K562 (cell line): ENCODE data around the gene TSEN34. TPM values are rescaled to one million over a fixed set of nuclear protein-coding genes. Genes with fewer than 3 reads are reported as not detected.

Experiments
- ATAC-seq: fragments of 200-7000 bp; cut with Tn5 transposase; 3 replicates; pipeline ENCODE4 v1.9.1; 2020; ENCODE audit warnings: moderate library complexity
- BruUV-seq: library from RNA; stranded (reverse); fragments of 400-500 nt; replicated peaks from 2 replicates; lab custom pipeline; 2021; lab: Mats Ljungman, UMichigan
- CTCF ChIA-PET: fragments of 300-600 bp; formaldehyde crosslinking; extraction: SDS; loops from one replicate; lab custom pipeline; 2021; ENCODE audit warnings: low intra/inter-chr PET ratio; lab: Yijun Ruan, JAX
- POLR2A ChIA-PET: fragments of 300-600, 350-650 bp; sonication (Branson Sonifier 250); formaldehyde crosslinking; extraction: SDS; loops from one replicate; lab custom pipeline; 2021; ENCODE audit warnings: antibody characterized with exemption, inconsistent platforms; lab: Yijun Ruan, JAX
- DNase-seq, 4 experiments: peaks; one replicate each; pipeline versions ENCODE4 v3.0.0 to v3.0.0-alpha.2; 2011 to 2018; ENCODE audit warnings: low spot score in 3 of 4, mixed read lengths in 3 of 4; ENCODE audit errors: extremely low read depth in 1 of 4
- FAIRE-seq: peaks from 2 replicates; lab custom pipeline; 2011; peaks lifted over from hg19 to GRCh38; lab: Jason Lieb, UNC
- H2AFZ ChIP-seq: 2 replicates; pipeline ENCODE4 v1.6.0; 2011; ENCODE audit warnings: low read depth, low read length, control low read depth, inconsistent platforms
- H3K27ac ChIP-seq: fragments of 200-600 bp; 3 replicates; pipeline ENCODE4 v1.8.0; 2011; ENCODE audit warnings: low read depth, mild to moderate bottlenecking, control low read depth, inconsistent platforms, low read length, moderate library complexity, mixed read lengths; ENCODE audit errors: extremely low read depth
- H3K27me3 ChIP-seq, 2 experiments: fragments of 300-600 bp in 1 of 2; 2 replicates in 1 of 2; 3 replicates in 1 of 2; pipeline versions ENCODE4 v1.6.0 to v1.8.0; 2011; ENCODE audit warnings: inconsistent platforms in 2 of 2, low read length in 2 of 2, mild to moderate bottlenecking in 1 of 2, mixed read lengths in 1 of 2, moderate library complexity in 1 of 2; ENCODE audit not compliant: control insufficient read depth in 2 of 2, insufficient read depth in 2 of 2
- H3K36me3 ChIP-seq: fragments of 300-600 bp; 3 replicates; pipeline ENCODE4 v1.8.0; 2011; ENCODE audit warnings: mild to moderate bottlenecking, low read length, inconsistent platforms; ENCODE audit not compliant: control insufficient read depth, insufficient read depth
- H3K4me1 ChIP-seq, 2 experiments: fragments of 200-600 bp in 1 of 2; replicated peaks in 1 of 2; 2 replicates in 1 of 2; 3 replicates in 1 of 2; pipeline versions ENCODE4 v1.5.1 to v1.8.0; 2011; ENCODE audit warnings: inconsistent platforms in 2 of 2, low read length in 2 of 2, mild to moderate bottlenecking in 1 of 2, mixed read lengths in 1 of 2, moderate library complexity in 1 of 2; ENCODE audit not compliant: control insufficient read depth in 2 of 2, insufficient read depth in 2 of 2
- H3K4me2 ChIP-seq: 2 replicates; pipeline ENCODE4 v1.6.1; 2011; ENCODE audit warnings: low read length, control low read depth, inconsistent platforms, mixed read lengths; ENCODE audit not compliant: insufficient read depth
- H3K4me3 ChIP-seq: fragments of 200-600 bp; sonication (generic), shearing (Covaris generic); 2 replicates; pipeline ENCODE4 v1.5.1; 2016; ENCODE audit warnings: control low read depth, inconsistent platforms
- H3K79me2 ChIP-seq: fragments of 200-600 bp; 3 replicates; pipeline ENCODE4 v1.8.0; 2011; ENCODE audit warnings: low read length, inconsistent platforms; ENCODE audit not compliant: control insufficient read depth, insufficient read depth
- H3K9ac ChIP-seq, 2 experiments: 2 replicates each; pipeline versions ENCODE4 v1.6.0 to v1.6.1; 2011; ENCODE audit warnings: low read depth in 2 of 2, low read length in 2 of 2, control low read depth in 1 of 2, inconsistent platforms in 1 of 2, mild to moderate bottlenecking in 1 of 2, mixed read lengths in 1 of 2; ENCODE audit not compliant: insufficient read depth in 1 of 2
- H3K9me1 ChIP-seq: one replicate; pipeline ENCODE4 v1.6.0; 2011; ENCODE audit warnings: inconsistent platforms, mild to moderate bottlenecking, low read length, moderate library complexity; ENCODE audit not compliant: control insufficient read depth, insufficient read depth
- H3K9me3 ChIP-seq: replicated peaks from 2 replicates; pipeline ENCODE4 v1.5.1; 2011; ENCODE audit warnings: low read depth, low read length, inconsistent platforms; ENCODE audit not compliant: control insufficient read depth, insufficient read depth
- H4K20me1 ChIP-seq: replicated peaks from 2 replicates; pipeline ENCODE4 v1.6.1; 2011; ENCODE audit warnings: low read length, inconsistent platforms, mixed read lengths; ENCODE audit not compliant: control insufficient read depth, insufficient read depth
- CXXC5 ChIP-seq: fragments of 250-450 bp; sonication (Bioruptor Pico); IDR thresholded peaks from 2 replicates; pipeline ENCODE4 v1.8.0; 2022; ENCODE audit warnings: inconsistent platforms, mild to moderate bottlenecking, moderate library complexity
- FOXO4 ChIP-seq: fragments of 450-650 bp; formaldehyde crosslinking; IDR thresholded peaks from 2 replicates; pipeline ENCODE4 v1.4.0; 2020; ENCODE audit warnings: mild to moderate bottlenecking, moderate library complexity
- HOXB6 ChIP-seq: fragments of 250-450 bp; sonication (Bioruptor Pico); IDR thresholded peaks from 2 replicates; pipeline ENCODE4 v1.5.1; 2022; ENCODE audit warnings: mild to moderate bottlenecking, borderline replicate concordance
- KHSRP ChIP-seq: fragments of 450-650 bp; IDR thresholded peaks from 2 replicates; pipeline ENCODE4 v1.6.1; 2017
- POLR2A ChIP-seq: fragments of 450-650 bp; conservative IDR thresholded peaks from 2 replicates; pipeline ENCODE4 v1.6.1; 2016
- POLR2G ChIP-seq: fragments of 200-400 bp; formaldehyde crosslinking; IDR thresholded peaks from 2 replicates; pipeline ENCODE4 v1.6.1; 2017; ENCODE audit warnings: low read depth, mild to moderate bottlenecking, antibody characterized with exemption, low read length, moderate library complexity
- XRCC5 ChIP-seq: fragments of 200-400 bp; formaldehyde crosslinking; IDR thresholded peaks from 2 replicates; pipeline ENCODE4 v1.6.1; 2017; ENCODE audit warnings: low read depth, mild to moderate bottlenecking, low read length
- ZNF699 ChIP-seq: fragments of 250-450 bp; sonication (Bioruptor Pico); IDR thresholded peaks from 2 replicates; pipeline ENCODE4 v1.8.0; 2021; ENCODE audit warnings: mild to moderate bottlenecking, moderate library complexity; ENCODE audit not compliant: insufficient replicate concordance
- WGBS: fragments of 100-300 bp; shearing (Covaris generic); methylation state at CpG from one replicate; pipeline ENCODE4 v1.1.6; 2016; ENCODE audit warnings: low coverage, mixed read lengths; ENCODE audit not compliant: insufficient coverage; ENCODE audit errors: missing lambda C conversion rate; 5-methylcytosine and 5-hydroxymethylcytosine counted together
- in situ Hi-C: fragments of 300-500 bp; cut with MboI; formaldehyde crosslinking; loops from 4 replicates; pipeline ENCODE4 v1.15.0; 2018; ENCODE audit warnings: inconsistent platforms, mixed read lengths
- intact Hi-C: fragments of 100-400 bp; cut with micrococcal nuclease; formaldehyde crosslinking; loops from 2 replicates; pipeline ENCODE4 v1.14.2; 2022
- polyA plus RNA-seq, 8 experiments: library from polyadenylated mRNA; depleted of rRNA in 4 of 8; stranded (reverse) in 5 of 8; unstranded in 3 of 8; fragments of >200 nt; fragmentation: Nextera tagmentation in 2 of 8; fragmentation: Illumina TruSeq in 1 of 8; extraction: Ambion mirVana in 2 of 8; extraction: Trizol in 1 of 8; gene quantifications; 2 replicates each; pipeline versions ENCODE4 v1.2.1 to v1.2.3, GENCODE V29; 2011 to 2014; ENCODE audit warnings: inconsistent platforms in 1 of 8, missing spikeins in 1 of 8
- total RNA-seq, 7 experiments: library from RNA; depleted of rRNA in 6 of 7; stranded (reverse); fragments of >200 nt in 6 of 7; fragmentation: Illumina TruSeq in 2 of 7; extraction: Trizol in 2 of 7; gene quantifications; 2 replicates each; pipeline versions ENCODE4 v1.2.1 to v1.2.3, GENCODE V29; 2011 to 2021; ENCODE audit warnings: low replicate concordance in 1 of 7
- TF ChIP-seq, protein P1 (sequence below): IDR thresholded peaks from 3 replicates; pipeline ENCODE4 v1.6.1; 2011; ENCODE audit warnings: borderline replicate concordance, mild to moderate bottlenecking, moderate library complexity; ENCODE audit not compliant: insufficient read length; ENCODE audit errors: extremely low read depth
- TF ChIP-seq, protein P2 (sequence below): sonication (generic); formaldehyde crosslinking; IDR thresholded peaks from 2 replicates; pipeline ENCODE4 v1.8.0; 2022; ENCODE audit warnings: mild to moderate bottlenecking, missing genetic modification reagents

TSEN34 gene
- total and polyA plus RNA-seq, 9 of the 15 experiments (the other 6 are each of a cell fraction or from before 2014, with no cell fraction given), result 3.1 to 57.6 (median 29.5) TPM

DNA sequence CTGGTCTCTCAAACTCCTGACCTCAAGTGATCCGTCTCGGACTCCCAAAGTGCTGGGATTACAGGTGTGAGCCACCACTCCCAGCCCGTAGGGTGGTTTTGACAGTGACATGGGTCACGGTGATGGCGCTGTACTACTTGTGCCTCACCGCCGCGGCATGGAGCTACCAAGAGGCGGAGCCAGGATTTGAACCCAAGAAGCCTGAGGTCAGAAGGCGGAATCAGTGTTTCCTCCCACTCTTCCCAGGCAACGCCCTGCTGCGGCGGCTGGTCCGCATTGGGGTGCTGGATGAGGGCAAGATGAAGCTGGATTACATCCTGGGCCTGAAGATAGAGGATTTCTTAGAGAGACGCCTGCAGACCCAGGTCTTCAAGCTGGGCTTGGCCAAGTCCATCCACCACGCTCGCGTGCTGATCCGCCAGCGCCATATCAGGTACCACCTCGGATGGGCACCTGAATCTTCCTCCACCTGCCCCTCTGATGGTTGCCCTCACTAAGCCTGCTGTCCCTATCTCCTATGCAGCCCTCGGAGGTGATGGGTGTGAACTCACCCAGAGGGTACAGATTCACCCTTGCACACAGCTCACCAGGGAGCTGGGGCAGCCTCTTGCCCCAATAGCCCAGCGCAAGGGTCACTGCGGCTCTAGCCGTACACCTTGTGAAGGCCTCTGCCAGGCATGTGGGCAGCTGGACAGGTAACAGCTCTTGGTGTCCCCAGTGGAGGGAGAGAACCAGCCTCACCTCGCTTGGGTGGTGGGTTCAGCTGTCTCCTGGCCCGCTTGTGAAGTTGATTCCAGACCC is 15.1 kb downstream of the TSEN34 start:
- WGBS, result 52% methylated on average over 20 of the region's 27 CpGs
- Histone ChIP-seq H3K4me1 (peaks cover 58 to 80% of the 10 kb centered on the region in 2 experiments), H3K27ac (peak overlapping the region; percentile 89; the same call in 2 of the 3 replicates), H2AFZ (no peak overlapping the region), H3K9me1 (peaks cover 23% of the 10 kb centered on the region), H3K4me2 (peak overlapping the region; percentile 89), H3K36me3 (peaks cover 84% of the 10 kb centered on the region), H3K79me2 (peaks cover 88% of the 10 kb centered on the region), H3K27me3 (no peaks in the 10 kb centered on the region), H4K20me1 (peaks cover 92% of the 10 kb centered on the region), H3K4me3 (peak overlapping the region; percentile 68; the same call in 1 of the 2 replicates), H3K9ac (peak overlapping the region; percentile 90 to 98), H3K9me3 (no peaks in the 10 kb centered on the region)
- POLR2A ChIA-PET, result interaction anchor here (0.6 to 2.9 kb wide), 6 partner anchors 14 to 1105 kb away, joined by 3 to 17 read pairs (median 4); partner anchors contain the start of genes MBOAT7, TMC4 and TSEN34
- DNase-seq (peak in 3 of 4 experiments; percentile 45 to 65 (median 47)), ATAC-seq (no peak), FAIRE-seq (no peak)
- intact Hi-C loops, result no loop called here
- BruUV-seq, result no TSS peak
- in situ Hi-C loops, result no loop called here
- CTCF ChIA-PET, result no interaction called here
- TF ChIP-seq POLR2A (peak; percentile 20; the same call in 1 of the 2 replicates), HOXB6 (CRISPR knock-in tag) (no peak), POLR2G (0 out of 2 replicates have a peak, but pooled peaks have one; percentile 42), CXXC5 (CRISPR knock-in tag) (0 out of 2 replicates have a peak, but pooled peaks have one; percentile 7), FOXO4 (CRISPR knock-in tag) (no peak), ZNF699 (CRISPR knock-in tag) (no peak), XRCC5 (0 out of 2 replicates have a peak, but pooled peaks have one; percentile 17), KHSRP (no peak)
- TF ChIP-seq, protein P1, sequence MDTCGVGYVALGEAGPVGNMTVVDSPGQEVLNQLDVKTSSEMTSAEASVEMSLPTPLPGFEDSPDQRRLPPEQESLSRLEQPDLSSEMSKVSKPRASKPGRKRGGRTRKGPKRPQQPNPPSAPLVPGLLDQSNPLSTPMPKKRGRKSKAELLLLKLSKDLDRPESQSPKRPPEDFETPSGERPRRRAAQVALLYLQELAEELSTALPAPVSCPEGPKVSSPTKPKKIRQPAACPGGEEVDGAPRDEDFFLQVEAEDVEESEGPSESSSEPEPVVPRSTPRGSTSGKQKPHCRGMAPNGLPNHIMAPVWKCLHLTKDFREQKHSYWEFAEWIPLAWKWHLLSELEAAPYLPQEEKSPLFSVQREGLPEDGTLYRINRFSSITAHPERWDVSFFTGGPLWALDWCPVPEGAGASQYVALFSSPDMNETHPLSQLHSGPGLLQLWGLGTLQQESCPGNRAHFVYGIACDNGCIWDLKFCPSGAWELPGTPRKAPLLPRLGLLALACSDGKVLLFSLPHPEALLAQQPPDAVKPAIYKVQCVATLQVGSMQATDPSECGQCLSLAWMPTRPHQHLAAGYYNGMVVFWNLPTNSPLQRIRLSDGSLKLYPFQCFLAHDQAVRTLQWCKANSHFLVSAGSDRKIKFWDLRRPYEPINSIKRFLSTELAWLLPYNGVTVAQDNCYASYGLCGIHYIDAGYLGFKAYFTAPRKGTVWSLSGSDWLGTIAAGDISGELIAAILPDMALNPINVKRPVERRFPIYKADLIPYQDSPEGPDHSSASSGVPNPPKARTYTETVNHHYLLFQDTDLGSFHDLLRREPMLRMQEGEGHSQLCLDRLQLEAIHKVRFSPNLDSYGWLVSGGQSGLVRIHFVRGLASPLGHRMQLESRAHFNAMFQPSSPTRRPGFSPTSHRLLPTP, result no peak
- TF ChIP-seq, protein P2, sequence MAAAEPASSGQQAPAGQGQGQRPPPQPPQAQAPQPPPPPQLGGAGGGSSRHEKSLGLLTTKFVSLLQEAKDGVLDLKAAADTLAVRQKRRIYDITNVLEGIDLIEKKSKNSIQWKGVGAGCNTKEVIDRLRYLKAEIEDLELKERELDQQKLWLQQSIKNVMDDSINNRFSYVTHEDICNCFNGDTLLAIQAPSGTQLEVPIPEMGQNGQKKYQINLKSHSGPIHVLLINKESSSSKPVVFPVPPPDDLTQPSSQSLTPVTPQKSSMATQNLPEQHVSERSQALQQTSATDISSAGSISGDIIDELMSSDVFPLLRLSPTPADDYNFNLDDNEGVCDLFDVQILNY (CRISPR knock-in tag), result 0 out of 2 replicates have a peak, but pooled peaks have one; percentile 39
